HFFc6 (cell line): ENCODE results near the gene ACTN1. TPM values are rescaled to one million over a fixed set of nuclear protein-coding genes. Genes with fewer than 3 reads are reported as not detected.

Experiments
- DNase-seq: peaks from one replicate; pipeline ENCODE4 v3.0.0-alpha.2; 2018
- H3K27ac Mint-ChIP-seq: 2 replicates; pipeline ENCODE4 v1.8.0; 2020; ENCODE audit warnings: mild to moderate bottlenecking, mixed read lengths
- H3K27me3 Mint-ChIP-seq: 2 replicates; pipeline ENCODE4 v1.8.0; 2021; ENCODE audit warnings: mild to moderate bottlenecking, moderate library complexity, mixed read lengths; ENCODE audit not compliant: insufficient read depth
- H3K36me3 Mint-ChIP-seq: 2 replicates; pipeline ENCODE4 v1.8.0; 2021; ENCODE audit warnings: low read depth, mixed read lengths
- H3K4me1 Mint-ChIP-seq: 2 replicates; pipeline ENCODE4 v1.8.0; 2020; ENCODE audit warnings: low read depth, mixed read lengths
- H3K4me3 Mint-ChIP-seq: 2 replicates; pipeline ENCODE4 v1.8.0; 2020; ENCODE audit warnings: mild to moderate bottlenecking, moderate library complexity, mixed read lengths
- H3K9me3 Mint-ChIP-seq: 2 replicates; pipeline ENCODE4 v1.8.0; 2020; ENCODE audit warnings: mild to moderate bottlenecking, mixed read lengths
- CTCF ChIP-seq: fragments of 200-600 bp; sonication (generic); IDR thresholded peaks from 2 replicates; pipeline ENCODE4 v1.5.0; 2021; ENCODE audit warnings: antibody characterized with exemption, mild to moderate bottlenecking
- total RNA-seq, 6 experiments: library from RNA; stranded (reverse); fragmentation: NEBNext Ultra II Directional; extraction: Animal tissue kit (Norgen Biotek cat#: 25700); gene quantifications; 2 replicates in 1 of 6; 3 replicates in 5 of 6; pipeline ENCODE4 v1.2.3, GENCODE V29; 2021

The ACTN1 gene
- total RNA-seq, 6 experiments from 2014 or later: 749 to 847 (median 825) TPM

- Mint-ChIP-seq H3K27me3 (peaks cover 22% of the 10 kb centered on the region), H3K4me1 (peaks cover 29% of the 10 kb centered on the region), H3K9me3 (no peaks in the 10 kb centered on the region), H3K4me3 (no peak overlapping the region), H3K36me3 (peaks cover 47% of the 10 kb centered on the region), H3K27ac (peak overlapping the region; percentile 55)
- no peak for TF ChIP-seq CTCF
- no peak for DNase-seq
Observed at GRCh38 chr14:68910540-68910939, 68.6 kb downstream of the ACTN1 start.

- peaks cover 29% of the 10 kb centered on the region for H3K4me1 Mint-ChIP-seq
- no peak for DNase-seq
- H3K4me3 Mint-ChIP-seq: no peak overlapping the region; the same call in 1 of the 2 replicates
- peak overlapping the region; percentile 61 for H3K27ac Mint-ChIP-seq
- peaks cover 63% of the 10 kb centered on the region for H3K36me3 Mint-ChIP-seq
- peaks cover 30% of the 10 kb centered on the region for H3K27me3 Mint-ChIP-seq
- H3K9me3 Mint-ChIP-seq: no peaks in the 10 kb centered on the region
- TF ChIP-seq CTCF: no peak
Observed at GRCh38 chr14:68908803-68909202, 70.3 kb downstream of the ACTN1 start.

GRCh38 chr14:68908201-68908600 lies 70.9 kb downstream of the ACTN1 start:
- Mint-ChIP-seq H3K4me1 (peaks cover 24% of the 10 kb centered on the region), H3K27me3 (peaks cover 30% of the 10 kb centered on the region), H3K27ac (peak overlapping the region; percentile 61), H3K4me3 (no peak overlapping the region; the same call in 1 of the 2 replicates), H3K9me3 (no peaks in the 10 kb centered on the region), H3K36me3 (peaks cover 64% of the 10 kb centered on the region)
- no peak for TF ChIP-seq CTCF
- DNase-seq: no peak

- Mint-ChIP-seq H3K4me1 (peaks cover 9% of the 10 kb centered on the region), H3K4me3 (no peak overlapping the region), H3K27ac (no peak overlapping the region), H3K27me3 (peaks cover 34% of the 10 kb centered on the region), H3K36me3 (peaks cover 71% of the 10 kb centered on the region), H3K9me3 (no peaks in the 10 kb centered on the region)
- TF ChIP-seq CTCF: no peak
- DNase-seq: no peak
Observed at GRCh38 chr14:68906439-68906838, 72.7 kb downstream of the ACTN1 start.

- Mint-ChIP-seq H3K9me3 (no peaks in the 10 kb centered on the region), H3K36me3 (peaks cover 68% of the 10 kb centered on the region), H3K27me3 (peaks cover 39% of the 10 kb centered on the region), H3K4me1 (peaks cover 6% of the 10 kb centered on the region), H3K4me3 (peak overlapping the region; percentile 15; the same call in 1 of the 2 replicates), H3K27ac (peak overlapping the region; percentile 63)
- no peak for TF ChIP-seq CTCF
- no peak for DNase-seq
Observed at GRCh38 chr14:68905107-68905895, 73.8 kb downstream of the ACTN1 start.
